ENCODE measurements around the gene DYNC2H1.

GRCh38 chr11:103170865-103171264 is 61.6 kb downstream of the DYNC2H1 start:
- TF ChIP-seq POLR2AphosphoS5 (IDR thresholded peaks at IDR 0.05) (no peak), CTCF (IDR thresholded peaks at IDR 0.05) (no peak)
